SK-N-SH (cell line): Measurements from ENCODE around the gene ACOXL. TPM values are rescaled to one million over a fixed set of nuclear protein-coding genes. Genes with fewer than 3 reads are reported as not detected.

Source experiments
- CTCF ChIA-PET: fragments of 300-600, 350-600 bp; formaldehyde crosslinking; extraction: SDS; loops from one replicate; lab custom pipeline; 2021; lab: Yijun Ruan, JAX
- POLR2A ChIA-PET: fragments of 350-600 bp; sonication (Branson Sonifier 250); formaldehyde crosslinking; extraction: SDS; loops from one replicate; lab custom pipeline; 2020; ENCODE audit warnings: antibody characterized with exemption, inconsistent platforms; lab: Yijun Ruan, JAX
- DNase-seq: peaks from one replicate; pipeline ENCODE4 v3.0.0; 2012
- H2AFZ ChIP-seq: fragments of 200-600 bp; sonication (generic); 2 replicates; pipeline ENCODE4 v1.8.1; 2016; ENCODE audit warnings: antibody characterized with exemption, mild to moderate bottlenecking, low read depth
- H3F3A ChIP-seq: fragments of 200-600 bp; sonication (generic); replicated peaks from 2 replicates; pipeline ENCODE3; 2016; ENCODE audit warnings: antibody characterized with exemption, mild to moderate bottlenecking; ENCODE audit not compliant: insufficient read depth
- H3K27ac ChIP-seq, 2 experiments: fragments of 200-500 bp in 1 of 2; fragments of 200-600 bp in 1 of 2; sonication (Bioruptor generic) in 1 of 2; sonication (generic), shearing (Covaris generic) in 1 of 2; 2 replicates each; pipeline versions ENCODE4 v1.5.1 to v1.6.1; 2014 to 2016; ENCODE audit warnings: low read depth in 2 of 2, inconsistent platforms in 1 of 2, low read length in 1 of 2, mild to moderate bottlenecking in 1 of 2, mixed read lengths in 1 of 2
- H3K27me3 ChIP-seq: fragments of 200-600 bp; sonication (generic), shearing (Covaris generic); 2 replicates; pipeline ENCODE4 v1.6.1; 2016; ENCODE audit warnings: mixed run types; ENCODE audit not compliant: insufficient read depth
- H3K36me3 ChIP-seq, 2 experiments: fragments of 200-500 bp in 1 of 2; fragments of 200-600 bp in 1 of 2; sonication (Bioruptor generic) in 1 of 2; sonication (generic) in 1 of 2; replicated peaks in 1 of 2; 2 replicates each; pipeline versions ENCODE3 to v1.5.1; 2014 to 2016; ENCODE audit warnings: low read length in 1 of 2, mild to moderate bottlenecking in 1 of 2; ENCODE audit not compliant: insufficient read depth in 2 of 2, control insufficient read depth in 1 of 2
- H3K4me1 ChIP-seq, 2 experiments: fragments of 200-500 bp in 1 of 2; fragments of 200-600 bp in 1 of 2; sonication (Bioruptor generic) in 1 of 2; sonication (generic), shearing (Covaris generic) in 1 of 2; 2 replicates each; pipeline versions ENCODE4 v1.5.1 to v1.6.1; 2014 to 2016; ENCODE audit warnings: low read depth in 1 of 2, low read length in 1 of 2, mixed run types in 1 of 2; ENCODE audit not compliant: insufficient read depth in 2 of 2, control insufficient read depth in 1 of 2
- H3K4me2 ChIP-seq: fragments of 200-600 bp; sonication (generic), shearing (Covaris generic); 2 replicates; pipeline ENCODE4 v1.6.1; 2017; ENCODE audit warnings: mixed run types
- H3K4me3 ChIP-seq, 2 experiments: fragments of 200-500 bp in 1 of 2; fragments of 200-600 bp in 1 of 2; sonication (Bioruptor generic) in 1 of 2; sonication (generic), shearing (Covaris generic) in 1 of 2; 2 replicates each; pipeline versions ENCODE4 v1.5.1 to v1.8.1; 2014 to 2016; ENCODE audit warnings: low read depth in 2 of 2, inconsistent platforms in 1 of 2, low read length in 1 of 2, mild to moderate bottlenecking in 1 of 2, mixed read lengths in 1 of 2, moderate library complexity in 1 of 2
- H3K79me2 ChIP-seq: fragments of 200-600 bp; sonication (generic); 2 replicates; pipeline ENCODE4 v1.8.1; 2017; ENCODE audit warnings: mild to moderate bottlenecking; ENCODE audit not compliant: insufficient read depth
- H3K9ac ChIP-seq: fragments of 200-600 bp; sonication (generic); 2 replicates; pipeline ENCODE4 v1.6.1; 2017; ENCODE audit warnings: mixed run types
- H3K9me2 ChIP-seq: fragments of 200-600 bp; sonication (generic); 2 replicates; pipeline ENCODE4 v1.6.1; 2017; ENCODE audit warnings: mixed run types
- H3K9me3 ChIP-seq: fragments of 200-600 bp; sonication (generic); 2 replicates; pipeline ENCODE4 v1.6.1; 2017; ENCODE audit warnings: mixed run types, mild to moderate bottlenecking, moderate library complexity
- H4K20me1 ChIP-seq: fragments of 200-600 bp; sonication (generic); 2 replicates; pipeline ENCODE4 v1.6.1; 2017; ENCODE audit warnings: mild to moderate bottlenecking, mixed run types; ENCODE audit not compliant: insufficient read depth
- IRF3 ChIP-seq: fragments of 150-350 bp; IDR thresholded peaks from 2 replicates; pipeline ENCODE4 v1.6.1; 2016; ENCODE audit warnings: mild to moderate bottlenecking, low read depth, low read length
- JUND ChIP-seq: IDR thresholded peaks from 2 replicates; pipeline ENCODE4 v1.4.0; 2012
- POLR2AphosphoS5 ChIP-seq: IDR thresholded peaks from 2 replicates; pipeline ENCODE4 v1.6.1; 2012; ENCODE audit warnings: low read depth, low read length
- RAD21 ChIP-seq: IDR thresholded peaks from 2 replicates; pipeline ENCODE4 v1.6.1; 2012; ENCODE audit warnings: mild to moderate bottlenecking, low read length
- REST ChIP-seq: IDR thresholded peaks from 2 replicates; pipeline ENCODE4 v1.6.1; 2012; ENCODE audit warnings: mild to moderate bottlenecking, low read depth, low read length, moderate library complexity
- SMC3 ChIP-seq: IDR thresholded peaks from 2 replicates; pipeline ENCODE4 v1.6.1; 2012; ENCODE audit warnings: low read depth, low read length, improper control_type of control experiment
- TAF1 ChIP-seq: IDR thresholded peaks from 2 replicates; pipeline ENCODE4 v1.6.1; 2012; ENCODE audit warnings: low read depth, mild to moderate bottlenecking, low read length, moderate library complexity, borderline replicate concordance
- TCF12 ChIP-seq: IDR thresholded peaks from 2 replicates; pipeline ENCODE4 v1.4.0; 2012
- TEAD4 ChIP-seq: IDR thresholded peaks from 2 replicates; pipeline ENCODE4 v1.4.0; 2012; ENCODE audit warnings: mild to moderate bottlenecking, borderline replicate concordance; ENCODE audit not compliant: insufficient read depth
- WGBS: methylation state at CpG from one replicate; pipeline ENCODE4 v1.1.6; 2017; ENCODE audit warnings: low lambda C conversion rate; 5-methylcytosine and 5-hydroxymethylcytosine counted together
- polyA plus RNA-seq, 3 experiments: library from polyadenylated mRNA; depleted of rRNA; stranded (reverse); fragments of >200 nt; gene quantifications; 2 replicates each; pipeline ENCODE4 v1.2.3, GENCODE V29; 2012
- TF ChIP-seq, protein P1 (sequence below): IDR thresholded peaks from 2 replicates; pipeline ENCODE4; 2012
- TF ChIP-seq, protein P2 (sequence below): IDR thresholded peaks from 2 replicates; pipeline ENCODE4 v1.4.0; 2012; ENCODE audit warnings: low read depth, borderline replicate concordance
- TF ChIP-seq, protein P3 (sequence below): IDR thresholded peaks from 2 replicates; pipeline ENCODE4 v1.4.0; 2012; ENCODE audit warnings: low read depth, borderline replicate concordance
- TF ChIP-seq, protein P4 (sequence below): fragments of 150-350 bp; IDR thresholded peaks from 2 replicates; pipeline ENCODE4 v1.6.1; 2017; ENCODE audit warnings: antibody characterized with exemption, low read length, low read depth, borderline replicate concordance
- TF ChIP-seq, protein P5 (sequence below): fragments of 200-600 bp; sonication (generic); IDR thresholded peaks from 2 replicates; pipeline ENCODE4 v1.6.1; 2017; ENCODE audit warnings: antibody characterized with exemption, mild to moderate bottlenecking, moderate library complexity

ACOXL gene
- polyA plus RNA-seq, 1 of the 3 experiments (the other 2 are of a cell fraction): not detected

- TF ChIP-seq REST (no peak), TAF1 (no peak)
Observed at GRCh38 chr2:110724820-110725219, 7.6 kb upstream of the ACOXL start (continued).

- DNase-seq: peak; percentile 30
- CTCF ChIA-PET: no interaction called here
- TF ChIP-seq RAD21 (no peak), POLR2AphosphoS5 (no peak)
- TF ChIP-seq, protein P1, sequence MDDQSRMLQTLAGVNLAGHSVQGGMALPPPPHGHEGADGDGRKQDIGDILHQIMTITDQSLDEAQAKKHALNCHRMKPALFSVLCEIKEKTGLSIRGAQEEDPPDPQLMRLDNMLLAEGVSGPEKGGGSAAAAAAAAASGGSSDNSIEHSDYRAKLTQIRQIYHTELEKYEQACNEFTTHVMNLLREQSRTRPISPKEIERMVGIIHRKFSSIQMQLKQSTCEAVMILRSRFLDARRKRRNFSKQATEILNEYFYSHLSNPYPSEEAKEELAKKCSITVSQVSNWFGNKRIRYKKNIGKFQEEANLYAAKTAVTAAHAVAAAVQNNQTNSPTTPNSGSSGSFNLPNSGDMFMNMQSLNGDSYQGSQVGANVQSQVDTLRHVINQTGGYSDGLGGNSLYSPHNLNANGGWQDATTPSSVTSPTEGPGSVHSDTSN: no peak
- Histone ChIP-seq H3K36me3 (no peaks in the 10 kb centered on the region), H3K27me3 (peaks cover 42% of the 10 kb centered on the region), H3K4me3 (no peak overlapping the region), H4K20me1 (no peaks in the 10 kb centered on the region), H3K9me2 (no peaks in the 10 kb centered on the region), H3K27ac (no peak overlapping the region), H3K9me3 (no peaks in the 10 kb centered on the region), H2AFZ (no peak overlapping the region), H3K9ac (no peak overlapping the region), H3K79me2 (no peaks in the 10 kb centered on the region), H3F3A (no peaks in the 10 kb centered on the region), H3K4me1 (peaks cover 0 to 7% of the 10 kb centered on the region in 2 experiments; a peak in 1 of 4 replicates), H3K4me2 (no peak overlapping the region)
- POLR2A ChIA-PET: no interaction called here
- WGBS: 53% methylated on average over 9 of the region's 9 CpGs
Observed at GRCh38 chr2:110725370-110725769, 7.0 kb upstream of the ACOXL start.

- Histone ChIP-seq H3K9ac (no peak overlapping the region), H3F3A (no peaks in the 10 kb centered on the region), H3K36me3 (no peaks in the 10 kb centered on the region), H3K9me2 (no peaks in the 10 kb centered on the region), H3K4me1 (peaks cover 0 to 7% of the 10 kb centered on the region in 2 experiments; a peak in 1 of 4 replicates), H3K4me2 (no peak overlapping the region), H3K27ac (no peak overlapping the region; a peak in 1 of 4 replicates), H3K27me3 (peaks cover 41% of the 10 kb centered on the region), H3K9me3 (no peaks in the 10 kb centered on the region), H4K20me1 (no peaks in the 10 kb centered on the region), H3K79me2 (no peaks in the 10 kb centered on the region), H2AFZ (no peak overlapping the region), H3K4me3 (no peak overlapping the region)
- CTCF ChIA-PET: interaction anchor here (0.8 to 1.1 kb wide), 2 partner anchors 8 to 29 kb away, joined by 3 to 5 read pairs; no protein-coding TSS in a partner anchor
- POLR2A ChIA-PET: no interaction called here
- 64% methylated on average over 3 of the region's 3 CpGs for WGBS
- DNase-seq: no peak
- TF ChIP-seq TCF12 (no peak), SMC3 (no peak), JUND (no peak), TEAD4 (no peak), IRF3 (no peak)
- TF ChIP-seq, protein P2, sequence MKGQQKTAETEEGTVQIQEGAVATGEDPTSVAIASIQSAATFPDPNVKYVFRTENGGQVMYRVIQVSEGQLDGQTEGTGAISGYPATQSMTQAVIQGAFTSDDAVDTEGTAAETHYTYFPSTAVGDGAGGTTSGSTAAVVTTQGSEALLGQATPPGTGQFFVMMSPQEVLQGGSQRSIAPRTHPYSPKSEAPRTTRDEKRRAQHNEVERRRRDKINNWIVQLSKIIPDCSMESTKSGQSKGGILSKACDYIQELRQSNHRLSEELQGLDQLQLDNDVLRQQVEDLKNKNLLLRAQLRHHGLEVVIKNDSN: no peak
- TF ChIP-seq, protein P3, sequence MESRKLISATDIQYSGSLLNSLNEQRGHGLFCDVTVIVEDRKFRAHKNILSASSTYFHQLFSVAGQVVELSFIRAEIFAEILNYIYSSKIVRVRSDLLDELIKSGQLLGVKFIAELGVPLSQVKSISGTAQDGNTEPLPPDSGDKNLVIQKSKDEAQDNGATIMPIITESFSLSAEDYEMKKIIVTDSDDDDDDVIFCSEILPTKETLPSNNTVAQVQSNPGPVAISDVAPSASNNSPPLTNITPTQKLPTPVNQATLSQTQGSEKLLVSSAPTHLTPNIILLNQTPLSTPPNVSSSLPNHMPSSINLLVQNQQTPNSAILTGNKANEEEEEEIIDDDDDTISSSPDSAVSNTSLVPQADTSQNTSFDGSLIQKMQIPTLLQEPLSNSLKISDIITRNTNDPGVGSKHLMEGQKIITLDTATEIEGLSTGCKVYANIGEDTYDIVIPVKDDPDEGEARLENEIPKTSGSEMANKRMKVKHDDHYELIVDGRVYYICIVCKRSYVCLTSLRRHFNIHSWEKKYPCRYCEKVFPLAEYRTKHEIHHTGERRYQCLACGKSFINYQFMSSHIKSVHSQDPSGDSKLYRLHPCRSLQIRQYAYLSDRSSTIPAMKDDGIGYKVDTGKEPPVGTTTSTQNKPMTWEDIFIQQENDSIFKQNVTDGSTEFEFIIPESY: no peak
- TF ChIP-seq, protein P4, sequence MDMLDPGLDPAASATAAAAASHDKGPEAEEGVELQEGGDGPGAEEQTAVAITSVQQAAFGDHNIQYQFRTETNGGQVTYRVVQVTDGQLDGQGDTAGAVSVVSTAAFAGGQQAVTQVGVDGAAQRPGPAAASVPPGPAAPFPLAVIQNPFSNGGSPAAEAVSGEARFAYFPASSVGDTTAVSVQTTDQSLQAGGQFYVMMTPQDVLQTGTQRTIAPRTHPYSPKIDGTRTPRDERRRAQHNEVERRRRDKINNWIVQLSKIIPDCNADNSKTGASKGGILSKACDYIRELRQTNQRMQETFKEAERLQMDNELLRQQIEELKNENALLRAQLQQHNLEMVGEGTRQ: no peak
- TF ChIP-seq, protein P5, sequence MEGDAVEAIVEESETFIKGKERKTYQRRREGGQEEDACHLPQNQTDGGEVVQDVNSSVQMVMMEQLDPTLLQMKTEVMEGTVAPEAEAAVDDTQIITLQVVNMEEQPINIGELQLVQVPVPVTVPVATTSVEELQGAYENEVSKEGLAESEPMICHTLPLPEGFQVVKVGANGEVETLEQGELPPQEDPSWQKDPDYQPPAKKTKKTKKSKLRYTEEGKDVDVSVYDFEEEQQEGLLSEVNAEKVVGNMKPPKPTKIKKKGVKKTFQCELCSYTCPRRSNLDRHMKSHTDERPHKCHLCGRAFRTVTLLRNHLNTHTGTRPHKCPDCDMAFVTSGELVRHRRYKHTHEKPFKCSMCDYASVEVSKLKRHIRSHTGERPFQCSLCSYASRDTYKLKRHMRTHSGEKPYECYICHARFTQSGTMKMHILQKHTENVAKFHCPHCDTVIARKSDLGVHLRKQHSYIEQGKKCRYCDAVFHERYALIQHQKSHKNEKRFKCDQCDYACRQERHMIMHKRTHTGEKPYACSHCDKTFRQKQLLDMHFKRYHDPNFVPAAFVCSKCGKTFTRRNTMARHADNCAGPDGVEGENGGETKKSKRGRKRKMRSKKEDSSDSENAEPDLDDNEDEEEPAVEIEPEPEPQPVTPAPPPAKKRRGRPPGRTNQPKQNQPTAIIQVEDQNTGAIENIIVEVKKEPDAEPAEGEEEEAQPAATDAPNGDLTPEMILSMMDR: no peak
Observed at GRCh38 chr2:110725859-110726258, 6.5 kb upstream of the ACOXL start.
